Muscle of leg (tissue), 9 donors: Measurements from ENCODE around the gene FAM228A. TPM values are rescaled to one million over a fixed set of nuclear protein-coding genes. Genes with fewer than 3 reads are reported as not detected.

Experiments
- polyA plus RNA-seq, 8 donors: library from polyadenylated mRNA; unstranded; fragments of 120-200 nt; gene quantifications; one replicate each; pipeline versions ENCODE4 v1.2.1 to v1.2.3, GENCODE V29; 2013; ENCODE audit warnings: inconsistent platforms in 1 of 8, low replicate concordance in 1 of 8; ENCODE audit not compliant: insufficient read length in 8 of 8, insufficient read depth in 1 of 8
- total RNA-seq: library from RNA; stranded (reverse); fragments of 120-200 nt; gene quantifications from one replicate; pipeline ENCODE4 v1.2.4, GENCODE V29; 2013

The FAM228A gene
- total and polyA plus RNA-seq, 9 donors, result 0.13 to 1.0 (median 0.38) TPM; not detected in 1

Other genes starting within 250 kb of the FAM228A start
- gene ATAD2B, start 247.9 kb upstream of the FAM228A start, total RNA-seq, result 17.6 TPM
- 10 to 100 TPM; 10.2 to 14.5 (median 11.5) TPM for gene ATAD2B, start 247.9 kb upstream of the FAM228A start, polyA plus RNA-seq
- gene UBXN2A, start 234.6 kb upstream of the FAM228A start, total RNA-seq, result 22.7 TPM
- 10 to 100 TPM; 13.8 to 23.9 (median 18.7) TPM for gene UBXN2A, start 234.6 kb upstream of the FAM228A start, polyA plus RNA-seq
- 0.18 TPM for gene MFSD2B, start 165.0 kb upstream of the FAM228A start, total RNA-seq
- gene MFSD2B, start 165.0 kb upstream of the FAM228A start, polyA plus RNA-seq, result 1 to 10 TPM; 1.4 to 3.5 (median 2.3) TPM
- gene WDCP, start 127.7 kb upstream of the FAM228A start, total RNA-seq, result 11.3 TPM
- 10 to 100 TPM in 3 of 8 donors, 1 to 10 TPM in 5; 7.9 to 10.8 (median 9.7) TPM for gene WDCP, start 127.7 kb upstream of the FAM228A start, polyA plus RNA-seq
- 2.8 TPM for gene FKBP1B, start 125.3 kb upstream of the FAM228A start, total RNA-seq
- gene FKBP1B, start 125.3 kb upstream of the FAM228A start, polyA plus RNA-seq, result 1 to 10 TPM; 2.1 to 4.5 (median 3.2) TPM
- 131 TPM for gene SF3B6, start 98.7 kb upstream of the FAM228A start, total RNA-seq
- gene SF3B6, start 98.7 kb upstream of the FAM228A start, polyA plus RNA-seq, result 100 to 1,000 TPM in 1 of 8 donors, 10 to 100 TPM in 7; 80.5 to 106 (median 86.3) TPM
- gene TP53I3, start 90.2 kb upstream of the FAM228A start, total RNA-seq, result 35.5 TPM
- 10 to 100 TPM; 30.9 to 48.3 (median 34.5) TPM for gene TP53I3, start 90.2 kb upstream of the FAM228A start, polyA plus RNA-seq
- gene PFN4, start 51.7 kb upstream of the FAM228A start, total RNA-seq, result 1.8 TPM
- 1 to 10 TPM; 1.3 to 2.2 (median 1.7) TPM for gene PFN4, start 51.7 kb upstream of the FAM228A start, polyA plus RNA-seq
- gene FAM228B, start 51.6 kb upstream of the FAM228A start, total RNA-seq, result 31.5 TPM
- 10 to 100 TPM; 11.2 to 17.3 (median 14.7) TPM for gene FAM228B, start 51.6 kb upstream of the FAM228A start, polyA plus RNA-seq
- gene ITSN2, start 185.5 kb downstream of the FAM228A start, total RNA-seq, result 18.3 TPM
- gene ITSN2, start 185.5 kb downstream of the FAM228A start, polyA plus RNA-seq, result 10 to 100 TPM; 15.6 to 23.7 (median 16.9) TPM